GM12891 (cell line): ENCODE data around the gene MFAP1.

ENCODE experiments used
- POLR2A ChIP-seq: IDR thresholded peaks from 2 replicates; pipeline ENCODE4 v1.6.1; 2011; ENCODE audit warnings: low read depth, low read length, control low read depth
- POLR2AphosphoS5 ChIP-seq: IDR thresholded peaks from 2 replicates; pipeline ENCODE4 v1.6.1; 2011; ENCODE audit warnings: low read depth, low read length, control low read depth

GRCh38 chr15:43808435-43808950, 16.0 kb downstream of the MFAP1 start:
- no peak for TF ChIP-seq POLR2AphosphoS5
- no peak for TF ChIP-seq POLR2A
